ENCODE results near the gene MYBPC2. TPM values are rescaled to one million over a fixed set of nuclear protein-coding genes. Genes with fewer than 3 reads are reported as not detected.

Gene MYBPC2
- total RNA-seq, 1 donor from 2014 or later = 0.61 TPM

DNA sequence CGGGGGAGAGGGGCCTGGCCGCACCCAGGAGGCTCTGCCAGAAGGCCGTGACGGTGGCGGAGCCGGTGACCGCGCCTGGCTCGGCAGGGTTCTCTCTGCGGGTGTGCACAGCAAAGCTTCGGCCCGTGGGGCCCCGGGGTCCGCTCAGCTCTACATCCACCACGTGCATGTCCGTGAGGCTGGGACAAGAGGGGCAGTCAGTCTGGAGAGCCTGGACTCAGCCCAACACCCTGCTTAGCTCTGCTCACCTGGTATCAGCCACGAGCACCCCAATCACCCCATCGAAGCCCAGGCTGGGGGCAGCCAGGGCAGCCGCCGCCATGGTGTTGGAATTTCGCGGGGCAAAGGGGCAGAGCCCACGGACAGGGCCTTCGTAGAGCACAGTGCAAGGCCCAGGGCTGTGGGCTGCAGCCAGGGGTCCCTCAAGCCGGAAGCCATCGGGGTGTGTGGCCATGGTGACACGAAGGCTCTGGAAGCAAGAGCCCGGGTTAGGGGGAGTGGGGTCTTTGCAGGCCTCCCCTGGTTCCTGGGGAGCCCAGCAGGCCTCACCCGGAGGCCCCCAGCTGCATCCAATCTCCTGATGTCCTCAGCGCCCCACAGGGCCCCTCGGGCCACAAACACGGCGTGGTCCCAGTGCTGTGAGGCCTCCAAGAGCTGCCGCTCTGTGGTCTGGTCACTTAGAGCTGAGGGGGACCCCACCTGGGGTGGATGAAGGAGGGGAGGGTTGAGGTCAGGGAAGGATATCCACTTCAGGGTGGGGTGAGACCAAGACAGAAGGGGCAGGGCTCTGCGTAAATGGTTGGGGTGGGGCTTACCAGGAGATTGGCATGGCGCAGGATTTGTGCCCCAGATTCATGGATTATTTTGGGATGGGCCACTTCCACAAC lies 79.7 kb downstream of the MYBPC2 start:
- Mint-ChIP-seq H3K9me3 (ENCODE audit: unreplicated experiment) (peaks cover 13% of the 10 kb centered on the region), H3K4me3 (ENCODE audit: unreplicated experiment) (no peak overlapping the region), H3K27me3 (ENCODE audit: unreplicated experiment) (peaks cover 22% of the 10 kb centered on the region), H3K4me1 (ENCODE audit: low read depth, unreplicated experiment) (peaks cover 16% of the 10 kb centered on the region), H3K27ac (ENCODE audit: unreplicated experiment) (no peak overlapping the region), H3K36me3 (ENCODE audit: unreplicated experiment) (no peaks in the 10 kb centered on the region)
- TF ChIP-seq, protein P1, sequence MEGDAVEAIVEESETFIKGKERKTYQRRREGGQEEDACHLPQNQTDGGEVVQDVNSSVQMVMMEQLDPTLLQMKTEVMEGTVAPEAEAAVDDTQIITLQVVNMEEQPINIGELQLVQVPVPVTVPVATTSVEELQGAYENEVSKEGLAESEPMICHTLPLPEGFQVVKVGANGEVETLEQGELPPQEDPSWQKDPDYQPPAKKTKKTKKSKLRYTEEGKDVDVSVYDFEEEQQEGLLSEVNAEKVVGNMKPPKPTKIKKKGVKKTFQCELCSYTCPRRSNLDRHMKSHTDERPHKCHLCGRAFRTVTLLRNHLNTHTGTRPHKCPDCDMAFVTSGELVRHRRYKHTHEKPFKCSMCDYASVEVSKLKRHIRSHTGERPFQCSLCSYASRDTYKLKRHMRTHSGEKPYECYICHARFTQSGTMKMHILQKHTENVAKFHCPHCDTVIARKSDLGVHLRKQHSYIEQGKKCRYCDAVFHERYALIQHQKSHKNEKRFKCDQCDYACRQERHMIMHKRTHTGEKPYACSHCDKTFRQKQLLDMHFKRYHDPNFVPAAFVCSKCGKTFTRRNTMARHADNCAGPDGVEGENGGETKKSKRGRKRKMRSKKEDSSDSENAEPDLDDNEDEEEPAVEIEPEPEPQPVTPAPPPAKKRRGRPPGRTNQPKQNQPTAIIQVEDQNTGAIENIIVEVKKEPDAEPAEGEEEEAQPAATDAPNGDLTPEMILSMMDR (IDR thresholded peaks at IDR 0.05; ENCODE audit: partially characterized antibody, unreplicated experiment) = no peak
- no peak for DNase-seq

DNA sequence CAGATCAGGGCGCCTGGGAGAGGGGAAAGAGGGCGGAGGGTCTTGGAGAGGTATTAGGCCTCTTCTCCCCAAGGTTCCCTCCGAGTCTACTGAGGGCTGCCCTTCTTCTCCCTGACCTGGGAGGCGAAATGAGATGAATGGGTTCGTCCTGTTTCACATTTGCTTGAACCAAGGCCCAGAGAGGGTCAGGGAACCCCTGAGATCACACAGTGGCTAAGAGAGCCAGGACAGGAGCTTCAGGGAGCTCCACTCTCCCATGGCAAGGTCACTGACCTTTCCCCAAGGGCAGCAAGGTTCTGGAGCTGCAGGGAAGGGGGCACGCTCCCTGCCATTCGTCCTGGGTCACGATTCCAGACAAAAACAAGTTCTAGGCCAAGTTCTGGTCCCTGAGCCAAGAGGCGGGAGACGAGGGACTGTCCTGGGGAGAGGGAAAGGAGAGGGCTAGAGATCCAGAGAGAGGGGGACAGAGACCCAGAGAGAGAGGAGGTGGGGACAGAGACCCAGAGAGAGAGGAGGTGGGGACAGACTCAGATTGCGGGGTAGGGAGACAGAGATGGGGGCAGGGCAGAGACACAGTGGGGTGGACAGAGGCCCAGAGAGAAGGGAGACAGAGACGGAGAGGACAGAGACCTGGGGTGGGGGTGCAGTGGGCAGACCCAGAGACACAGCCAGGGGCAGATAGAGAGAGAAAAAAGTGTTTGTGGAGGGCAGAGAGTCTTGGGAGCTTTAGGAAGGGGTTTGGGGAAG lies 80.5 kb downstream of the MYBPC2 start:
- Mint-ChIP-seq H3K27me3 (ENCODE audit: unreplicated experiment) (peaks cover 22% of the 10 kb centered on the region), H3K36me3 (ENCODE audit: unreplicated experiment) (no peaks in the 10 kb centered on the region), H3K27ac (ENCODE audit: unreplicated experiment) (peak overlapping the region; percentile 52), H3K4me3 (ENCODE audit: unreplicated experiment) (no peak overlapping the region), H3K4me1 (ENCODE audit: low read depth, unreplicated experiment) (peaks cover 15% of the 10 kb centered on the region), H3K9me3 (ENCODE audit: unreplicated experiment) (peaks cover 13% of the 10 kb centered on the region)
- TF ChIP-seq, protein P1 (IDR thresholded peaks at IDR 0.05; ENCODE audit: partially characterized antibody, unreplicated experiment) = no peak
- DNase-seq = no peak

DNA sequence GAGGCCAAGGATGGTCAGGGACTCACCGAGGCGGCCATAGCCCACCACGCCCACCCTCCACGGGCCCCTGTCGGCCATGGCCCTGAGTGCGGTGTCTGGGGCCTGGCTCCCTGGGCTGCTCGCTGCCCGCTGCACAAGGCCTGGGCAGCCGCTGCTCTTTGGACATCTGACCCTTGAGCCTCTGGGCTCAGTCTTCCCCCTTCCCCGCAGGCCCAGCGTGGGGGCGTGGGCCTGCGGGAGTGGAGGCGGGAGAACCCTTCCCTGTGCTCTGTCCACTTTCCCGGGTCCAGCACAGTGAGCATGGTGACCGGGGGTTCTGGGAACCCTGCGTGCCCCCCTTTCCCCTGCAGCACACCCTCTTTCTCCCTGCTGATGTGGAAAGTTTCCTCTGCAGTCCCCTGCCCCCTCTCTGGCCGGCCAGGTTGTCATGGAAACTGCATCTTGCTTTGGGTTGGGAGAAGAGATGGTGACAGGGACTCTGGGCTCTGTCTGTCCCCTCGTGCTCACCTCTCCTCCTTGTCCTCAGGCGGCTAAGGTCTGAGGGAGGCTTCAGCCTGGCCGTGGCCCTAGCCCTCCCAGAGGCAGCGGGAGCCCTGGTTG lies 81.2 kb downstream of the MYBPC2 start, which contains the start of gene ASPDH:
TSS of gene ASPDH (minus strand) at position 168 of the 600 bp plus-strand sequence. CDS start at position 78, 90 bp downstream.
- peak within 1 kb of the TSS; percentile 52 for H3K27ac Mint-ChIP-seq (ENCODE audit: unreplicated experiment)

DNA sequence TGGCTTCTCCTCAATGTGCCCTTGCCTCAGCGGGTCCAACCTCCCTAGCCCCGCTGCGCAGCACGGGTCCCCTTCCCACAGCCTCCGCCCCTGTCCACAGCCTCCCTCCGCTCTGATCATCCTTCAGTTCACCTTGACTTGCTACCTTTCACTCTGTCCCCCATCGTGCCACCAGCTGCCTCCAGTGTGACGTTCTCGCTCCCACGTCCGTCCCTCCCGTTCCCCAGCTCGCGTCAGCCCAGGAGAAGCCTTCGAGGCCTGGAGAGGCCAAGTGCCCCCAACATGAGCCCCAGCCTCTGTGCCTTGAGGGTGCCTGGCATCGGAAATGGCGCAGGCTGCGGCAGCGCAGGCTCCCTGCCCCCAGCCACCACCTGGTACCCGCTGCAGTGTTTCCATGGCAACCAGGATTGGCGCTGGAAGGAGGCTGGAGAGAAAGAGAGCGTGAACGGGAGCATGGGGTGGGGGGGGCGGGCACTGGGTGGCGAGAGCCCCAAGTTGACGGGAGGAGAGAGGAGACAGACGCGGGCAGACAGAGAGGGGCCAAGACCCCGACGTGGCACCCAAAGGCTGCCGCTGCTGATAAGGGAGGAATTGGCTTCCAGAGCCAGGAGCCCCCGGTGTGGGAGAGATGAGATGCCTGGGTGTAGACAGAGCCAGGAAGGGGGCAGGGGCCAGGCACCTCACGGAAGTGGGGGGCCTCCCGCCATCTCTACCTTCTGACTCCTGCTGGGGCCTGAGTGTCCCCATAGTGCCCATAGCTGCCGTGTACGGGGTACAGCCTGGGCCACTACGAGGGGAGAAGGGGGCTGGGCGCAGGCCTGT lies 81.9 kb downstream of the MYBPC2 start:
- DNase-seq = no peak
- Mint-ChIP-seq H3K4me1 (ENCODE audit: low read depth, unreplicated experiment) (peaks cover 5% of the 10 kb centered on the region), H3K4me3 (ENCODE audit: unreplicated experiment) (peak overlapping the region; percentile 59), H3K27me3 (ENCODE audit: unreplicated experiment) (peaks cover 15% of the 10 kb centered on the region), H3K27ac (ENCODE audit: unreplicated experiment) (no peak overlapping the region), H3K9me3 (ENCODE audit: unreplicated experiment) (peaks cover 12% of the 10 kb centered on the region), H3K36me3 (ENCODE audit: unreplicated experiment) (no peaks in the 10 kb centered on the region)
- TF ChIP-seq, protein P1 (IDR thresholded peaks at IDR 0.05; ENCODE audit: partially characterized antibody, unreplicated experiment) = no peak

More for the DNA sequence above, 81.2 kb downstream of the MYBPC2 start, which contains the start of gene ASPDH:
- H3K36me3 Mint-ChIP-seq (ENCODE audit: unreplicated experiment) = no peaks in the 10 kb centered on the region
- peak; percentile 46 for DNase-seq
- peaks cover 13% of the 10 kb centered on the region for H3K9me3 Mint-ChIP-seq (ENCODE audit: unreplicated experiment)
- peaks cover 10% of the 10 kb centered on the region for H3K4me1 Mint-ChIP-seq (ENCODE audit: low read depth, unreplicated experiment)
- H3K4me3 Mint-ChIP-seq (ENCODE audit: unreplicated experiment) = peak within 1 kb of the TSS; percentile 59
- TF ChIP-seq, protein P1 (IDR thresholded peaks at IDR 0.05; ENCODE audit: partially characterized antibody, unreplicated experiment) = no peak
- peaks cover 20% of the 10 kb centered on the region for H3K27me3 Mint-ChIP-seq (ENCODE audit: unreplicated experiment)
